WTC11 (cell line): ENCODE data around the gene PCSK5.

ENCODE experiments used
- CREB1 ChIP-seq: sonication (generic); formaldehyde crosslinking; IDR thresholded peaks from 2 replicates; pipeline ENCODE4 v1.8.0; 2023; ENCODE audit warnings: mild to moderate bottlenecking, missing genetic modification reagents
- CTCF ChIP-seq: fragments of 200-600 bp; IDR thresholded peaks from 2 replicates; pipeline ENCODE4 v1.8.0; 2022; ENCODE audit warnings: antibody characterized with exemption
- NR3C1 ChIP-seq: sonication (generic); formaldehyde crosslinking; conservative IDR thresholded peaks from 2 replicates; pipeline ENCODE4 v1.8.1; 2023; ENCODE audit warnings: low read depth, mild to moderate bottlenecking, missing genetic modification reagents
- RORB ChIP-seq: fragments of 250-450 bp; sonication (Bioruptor Pico); IDR thresholded peaks from 2 replicates; pipeline ENCODE4 v1.9.0; 2021; ENCODE audit warnings: mild to moderate bottlenecking
- ZNF121 ChIP-seq: sonication (generic); formaldehyde crosslinking; IDR thresholded peaks from 2 replicates; pipeline ENCODE4 v1.8.0; 2023; ENCODE audit warnings: missing genetic modification reagents

- no peak for TF ChIP-seq ZNF121 (CRISPR knock-in tag)
- TF ChIP-seq CREB1 (CRISPR knock-in tag) = no peak
- TF ChIP-seq CTCF = no peak
- TF ChIP-seq NR3C1 (CRISPR knock-in tag) = no peak
- no peak for TF ChIP-seq RORB (CRISPR knock-in tag)
Measured at GRCh38 chr9:76227156-76227555, 336.7 kb downstream of the PCSK5 start.
